IPS DF 6.9 (cell line): Measurements from ENCODE around the gene FERMT3.
A peak's percentile ranks its signal among the peaks of the same experiment; 100 is the strongest.

Experiments used
- DNase-seq: peaks from one replicate; pipeline ENCODE4 v3.0.0-alpha.2; 2013; ENCODE audit warnings: low read depth, low spot score
- H3K27ac ChIP-seq: one replicate; pipeline ENCODE4 v1.5.1; 2013; ENCODE audit warnings: low read length, control low read depth
- H3K27me3 ChIP-seq: 2 replicates; pipeline ENCODE4 v1.6.1; 2013; ENCODE audit warnings: mild to moderate bottlenecking, low read length; ENCODE audit not compliant: control insufficient read depth, insufficient read depth
- H3K36me3 ChIP-seq: 2 replicates; pipeline ENCODE4 v1.6.1; 2013; ENCODE audit warnings: low read length; ENCODE audit not compliant: control insufficient read depth, insufficient read depth
- H3K4me1 ChIP-seq: 2 replicates; pipeline ENCODE4 v1.6.1; 2013; ENCODE audit warnings: low read length; ENCODE audit not compliant: control insufficient read depth, insufficient read depth
- H3K4me3 ChIP-seq: 2 replicates; pipeline ENCODE4 v1.5.1; 2013; ENCODE audit warnings: mild to moderate bottlenecking, low read length
- H3K9me3 ChIP-seq: 2 replicates; pipeline ENCODE4 v1.6.1; 2013; ENCODE audit warnings: low read length, inconsistent platforms; ENCODE audit not compliant: control insufficient read depth, insufficient read depth
- WGBS: extraction: QIAGEN DNeasy Blood & Tissue Kit; methylation state at CpG from one replicate; pipeline ENCODE4 v1.1.7; 2013; ENCODE audit warnings: mixed read lengths, missing lambda C conversion rate; ENCODE audit not compliant: insufficient read length, insufficient coverage; 5-methylcytosine and 5-hydroxymethylcytosine counted together

Gene FERMT3

GRCh38 chr11:64229090-64229743, 22.7 kb downstream of the FERMT3 start:
- H3K36me3 ChIP-seq = no peaks in the 10 kb centered on the region
- H3K4me1 ChIP-seq = peaks cover 6% of the 10 kb centered on the region; the same call in 1 of the 2 replicates
- WGBS = no CpG with 5 or more reads among the region's 12 CpGs
- no peaks in the 10 kb centered on the region for H3K27me3 ChIP-seq
- no peak for DNase-seq
- no peak overlapping the region for H3K27ac ChIP-seq
- H3K4me3 ChIP-seq = no peak overlapping the region
- no peaks in the 10 kb centered on the region for H3K9me3 ChIP-seq

- Histone ChIP-seq H3K36me3 (no peaks in the 10 kb centered on the region), H3K27me3 (no peaks in the 10 kb centered on the region), H3K9me3 (no peaks in the 10 kb centered on the region), H3K4me1 (peaks cover 6% of the 10 kb centered on the region; the same call in 1 of the 2 replicates), H3K4me3 (peak overlapping the region; percentile 23; the same call in 1 of the 2 replicates), H3K27ac (no peak overlapping the region)
- no peak for DNase-seq
- no CpG with 5 or more reads among the region's 13 CpGs for WGBS
Measured at GRCh38 chr11:64229744-64230170, 23.2 kb downstream of the FERMT3 start.

DNA sequence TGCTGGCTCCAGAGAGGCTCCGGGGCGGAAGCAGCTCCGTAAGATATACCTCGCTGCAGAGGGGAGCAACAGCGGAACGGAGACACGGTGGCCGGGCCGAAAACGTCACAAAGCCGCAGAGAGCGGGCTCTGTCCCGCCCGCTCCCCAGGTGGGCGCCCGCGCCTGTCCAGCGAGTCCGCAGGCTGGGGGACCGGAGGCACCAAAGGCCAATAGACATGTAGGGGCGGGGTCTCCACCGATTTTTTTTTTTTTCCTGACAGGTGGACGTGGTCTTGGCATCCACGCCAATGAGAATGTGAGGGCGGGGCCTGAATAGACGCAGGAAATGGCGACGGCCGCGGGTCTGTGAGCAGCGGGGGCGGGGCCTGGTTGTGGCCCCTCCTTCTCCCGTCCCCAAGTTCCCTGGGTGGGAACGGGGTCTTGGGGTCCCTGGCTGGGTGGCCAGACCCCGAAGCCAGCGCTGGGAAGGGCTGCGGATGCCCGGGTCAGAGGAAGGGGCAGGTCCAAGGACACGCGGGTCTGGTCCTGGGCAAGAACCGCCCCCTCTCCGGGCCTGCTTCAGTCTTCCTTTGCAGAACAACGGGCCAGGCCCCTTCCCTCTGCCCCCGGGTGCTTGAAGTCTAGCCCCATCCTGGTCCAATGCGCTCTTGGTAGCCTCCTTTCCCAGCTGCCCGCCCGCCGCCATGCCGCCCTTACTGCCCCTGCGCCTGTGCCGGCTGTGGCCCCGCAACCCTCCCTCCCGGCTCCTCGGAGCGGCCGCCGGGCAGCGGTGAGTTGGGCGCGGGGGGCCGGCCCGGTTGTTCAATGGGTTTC, 23.9 kb downstream of the FERMT3 start, which contains the start of gene DNAJC4:
TSS of gene DNAJC4 (plus strand) at position 378 of the 814 bp plus-strand sequence. CDS start at position 685, 307 bp downstream.
- Histone ChIP-seq H3K4me3 (peak within 1 kb of the TSS; percentile 46; the same call in 1 of the 2 replicates), H3K4me1 (peaks cover 5% of the 10 kb centered on the region; the same call in 1 of the 2 replicates), H3K36me3 (no peaks in the 10 kb centered on the region), H3K9me3 (no peaks in the 10 kb centered on the region), H3K27me3 (no peaks in the 10 kb centered on the region), H3K27ac (no peak within 1 kb of the TSS)
- no peak for DNase-seq
- WGBS = no CpG with 5 or more reads among the region's 62 CpGs

DNA sequence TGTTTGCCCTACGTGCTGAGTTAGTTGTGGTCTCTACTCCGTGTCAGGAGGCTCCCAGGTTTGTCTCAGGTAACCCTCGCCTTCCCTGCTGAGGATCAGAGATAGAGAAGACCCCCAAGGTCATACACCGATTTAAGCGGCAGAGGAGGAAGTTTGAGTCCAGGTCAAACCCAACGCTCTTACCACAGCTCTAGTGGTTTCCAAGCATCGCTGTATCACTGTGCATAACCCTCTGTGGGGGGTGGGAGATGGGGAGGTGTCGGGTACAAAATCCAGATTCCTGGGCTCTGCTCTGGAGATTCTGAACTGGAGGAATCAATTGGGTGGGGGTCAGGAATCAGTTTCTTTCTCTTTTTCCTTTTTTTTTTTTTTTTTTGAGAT, 24.5 kb downstream of the FERMT3 start:
- peaks cover 5% of the 10 kb centered on the region; the same call in 1 of the 2 replicates for H3K4me1 ChIP-seq
- WGBS = no CpG with 5 or more reads among the region's 8 CpGs
- peak overlapping the region; percentile 46; the same call in 1 of the 2 replicates for H3K4me3 ChIP-seq
- no peak overlapping the region for H3K27ac ChIP-seq
- H3K9me3 ChIP-seq = no peaks in the 10 kb centered on the region
- no peak for DNase-seq
- no peaks in the 10 kb centered on the region for H3K36me3 ChIP-seq
- H3K27me3 ChIP-seq = no peaks in the 10 kb centered on the region

DNA sequence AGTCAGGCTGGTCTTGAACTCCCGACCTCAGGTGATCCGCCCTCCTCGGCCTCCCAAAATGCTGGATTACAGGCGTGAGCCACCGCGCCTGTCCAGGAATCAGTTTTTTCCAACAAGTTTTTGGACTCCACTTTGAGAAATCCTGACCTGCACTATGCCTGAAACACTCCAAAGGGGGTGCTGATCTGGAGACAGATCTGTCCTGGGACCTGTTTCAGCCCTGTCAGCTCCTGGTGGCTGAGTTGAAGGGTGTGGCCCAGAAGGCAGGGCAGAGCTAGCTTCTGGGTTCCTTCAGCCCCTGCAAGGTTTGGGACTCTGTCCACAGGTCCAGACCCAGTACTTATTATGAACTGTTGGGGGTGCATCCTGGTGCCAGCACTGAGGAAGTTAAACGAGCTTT, 25.0 kb downstream of the FERMT3 start:
- DNase-seq = no peak
- Histone ChIP-seq H3K27ac (no peak overlapping the region), H3K4me3 (no peak overlapping the region), H3K9me3 (no peaks in the 10 kb centered on the region), H3K36me3 (no peaks in the 10 kb centered on the region), H3K27me3 (no peaks in the 10 kb centered on the region), H3K4me1 (peaks cover 5% of the 10 kb centered on the region; the same call in 1 of the 2 replicates)
- WGBS = no CpG with 5 or more reads among the region's 7 CpGs

DNA sequence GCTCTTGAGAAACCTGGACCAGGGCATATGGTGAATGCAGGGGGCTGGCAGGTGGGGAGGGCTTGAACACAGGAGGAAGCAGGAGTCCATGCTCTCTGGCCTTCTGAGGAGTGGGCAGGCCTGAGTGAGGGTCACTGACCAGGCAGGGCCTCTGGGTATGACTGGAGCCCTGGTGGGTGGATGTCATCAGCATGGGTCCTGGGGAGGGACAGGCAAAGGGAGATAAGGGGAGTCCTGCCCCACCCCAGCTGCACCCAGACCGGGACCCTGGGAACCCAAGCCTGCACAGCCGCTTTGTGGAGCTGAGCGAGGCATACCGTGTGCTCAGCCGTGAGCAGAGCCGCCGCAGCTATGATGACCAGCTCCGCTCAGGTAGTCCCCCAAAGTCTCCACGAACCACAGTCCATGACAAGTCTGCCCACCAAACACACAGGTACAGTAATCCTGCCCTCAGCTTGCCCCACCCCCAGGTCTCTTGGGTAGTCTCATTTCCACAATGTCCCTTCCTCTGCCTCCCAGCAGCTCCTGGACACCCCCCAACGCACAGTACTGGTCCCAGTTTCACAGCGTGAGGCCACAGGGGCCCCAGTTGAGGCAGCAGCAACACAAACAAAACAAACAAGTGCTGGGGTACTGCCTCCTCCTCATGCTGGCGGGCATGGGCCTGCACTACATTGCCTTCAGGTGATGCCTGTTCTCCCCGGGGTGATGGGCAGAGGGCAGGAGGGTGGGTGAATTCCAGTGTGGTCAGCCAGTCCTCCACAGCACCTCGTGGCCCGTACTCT, 25.9 kb downstream of the FERMT3 start:
- no peaks in the 10 kb centered on the region for H3K9me3 ChIP-seq
- WGBS = no CpG with 5 or more reads among the region's 15 CpGs

DNA sequence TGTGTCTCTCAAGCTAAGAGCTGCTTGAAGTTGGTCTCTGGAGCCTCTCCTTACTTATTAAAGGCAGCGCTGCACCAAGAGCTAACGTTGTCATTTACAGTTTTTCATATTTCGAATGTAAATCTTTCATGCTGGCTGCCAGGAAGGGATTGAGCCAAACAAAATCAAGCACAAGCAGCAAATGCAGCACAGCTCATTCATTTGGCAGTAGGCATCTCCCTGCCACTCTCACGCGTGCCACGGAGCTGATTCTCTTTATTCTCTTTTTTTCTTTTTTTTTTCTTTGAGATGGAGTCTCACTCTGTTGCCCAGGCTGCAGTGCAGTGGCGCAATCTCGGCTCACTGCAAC, 26.4 kb downstream of the FERMT3 start:
- no CpG with 5 or more reads among the region's 8 CpGs for WGBS
- no peak for DNase-seq
- Histone ChIP-seq H3K36me3 (0 out of 2 replicates have a peak, but pooled peaks cover 3% of the 10 kb centered on the region), H3K27ac (no peak overlapping the region), H3K4me1 (peaks cover 2% of the 10 kb centered on the region; the same call in 1 of the 2 replicates), H3K4me3 (no peak overlapping the region), H3K27me3 (no peaks in the 10 kb centered on the region), H3K9me3 (no peaks in the 10 kb centered on the region)

More for the DNA sequence above, 25.9 kb downstream of the FERMT3 start:
- Histone ChIP-seq H3K4me1 (peaks cover 2% of the 10 kb centered on the region; the same call in 1 of the 2 replicates), H3K4me3 (no peak overlapping the region), H3K27me3 (no peaks in the 10 kb centered on the region), H3K36me3 (0 out of 2 replicates have a peak, but pooled peaks cover 1% of the 10 kb centered on the region), H3K27ac (no peak overlapping the region)
- DNase-seq = no peak

GRCh38 chr11:64233913-64234586, 27.5 kb downstream of the FERMT3 start, which contains the start of gene VEGFB:
TSS of gene VEGFB (plus strand) at chr11:64234584. CDS start at chr11:64234834, 250 bp downstream.
- Histone ChIP-seq H3K9me3 (no peaks in the 10 kb centered on the region), H3K4me3 (peak within 1 kb of the TSS; percentile 48; the same call in 1 of the 2 replicates), H3K36me3 (peaks cover 7% of the 10 kb centered on the region; the same call in 1 of the 2 replicates), H3K27me3 (no peaks in the 10 kb centered on the region), H3K27ac (no peak within 1 kb of the TSS), H3K4me1 (peaks cover 2% of the 10 kb centered on the region; the same call in 1 of the 2 replicates)
- WGBS = no CpG with 5 or more reads among the region's 62 CpGs
- no peak for DNase-seq

DNA sequence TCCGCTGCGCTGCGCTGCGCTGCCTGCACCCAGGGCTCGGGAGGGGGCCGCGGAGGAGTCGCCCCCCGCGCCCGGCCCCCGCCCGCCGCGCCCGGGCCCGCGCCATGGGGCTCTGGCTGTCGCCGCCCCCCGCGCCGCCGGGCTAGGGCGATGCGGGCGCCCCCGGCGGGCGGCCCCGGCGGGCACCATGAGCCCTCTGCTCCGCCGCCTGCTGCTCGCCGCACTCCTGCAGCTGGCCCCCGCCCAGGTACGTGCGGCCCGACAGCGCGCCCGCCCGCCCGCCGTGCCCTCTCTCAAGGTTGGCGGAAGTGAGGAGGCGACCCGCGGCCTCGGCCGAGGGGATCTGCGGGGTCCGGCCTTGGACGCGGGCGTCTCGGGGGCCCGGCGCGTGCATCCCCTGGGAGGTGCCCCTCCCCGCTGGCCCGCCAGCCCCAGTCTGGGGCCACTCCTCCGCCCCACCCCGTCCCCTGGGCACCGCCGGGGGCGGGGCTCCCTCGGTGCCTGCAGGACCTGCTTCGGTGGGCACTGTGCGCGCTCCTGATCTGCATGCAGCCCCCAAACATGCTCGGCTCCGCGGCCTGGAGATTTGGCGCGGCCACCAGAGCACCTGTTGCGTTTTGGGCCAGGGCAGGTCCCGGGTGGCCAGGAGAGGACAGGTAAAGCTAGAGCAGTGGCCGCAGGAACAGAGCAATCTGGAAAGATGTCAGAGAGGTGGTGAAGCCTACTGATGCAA, 28.3 kb downstream of the FERMT3 start:
- H3K27ac ChIP-seq = no peak overlapping the region
- no peaks in the 10 kb centered on the region for H3K27me3 ChIP-seq
- WGBS = no CpG with 5 or more reads among the region's 80 CpGs
- H3K36me3 ChIP-seq = peaks cover 7% of the 10 kb centered on the region; the same call in 1 of the 2 replicates
- peak overlapping the region; percentile 48; the same call in 1 of the 2 replicates for H3K4me3 ChIP-seq
- no peaks in the 10 kb centered on the region for H3K9me3 ChIP-seq
- peaks cover 2% of the 10 kb centered on the region; the same call in 1 of the 2 replicates for H3K4me1 ChIP-seq
- no peak for DNase-seq
